Astrocyte (in vitro differentiated cells and primary cell): ENCODE data around the gene PHOSPHO1. TPM values are rescaled to one million over a fixed set of nuclear protein-coding genes. Genes with fewer than 3 reads are reported as not detected.
A peak's percentile ranks its signal among the peaks of the same experiment; 100 is the strongest.

Experiments
- DNase-seq: peaks from one replicate; pipeline ENCODE4 v3.0.0-alpha.2; 2010; ENCODE audit warnings: low read depth
- FAIRE-seq: peaks from 2 replicates; lab custom pipeline; 2011; peaks lifted over from hg19 to GRCh38; lab: Jason Lieb, UNC
- H2AFZ ChIP-seq: 2 replicates; pipeline ENCODE4 v1.6.0; 2012; ENCODE audit warnings: low read depth, low read length, inconsistent platforms
- H3K27ac ChIP-seq: 2 replicates; pipeline ENCODE4 v1.5.1; 2011; ENCODE audit warnings: low read depth, low read length, inconsistent platforms
- H3K27me3 ChIP-seq: 2 replicates; pipeline ENCODE4 v1.6.0; 2011; ENCODE audit warnings: low read length, inconsistent platforms; ENCODE audit not compliant: insufficient read depth
- H3K36me3 ChIP-seq: 2 replicates; pipeline ENCODE4 v1.5.1; 2011; ENCODE audit warnings: low read length, inconsistent platforms; ENCODE audit not compliant: insufficient read depth
- H3K4me1 ChIP-seq: 2 replicates; pipeline ENCODE4 v1.5.1; 2011; ENCODE audit warnings: low read length, inconsistent platforms; ENCODE audit not compliant: insufficient read depth
- H3K4me2 ChIP-seq: 2 replicates; pipeline ENCODE4 v1.6.0; 2012; ENCODE audit warnings: low read length, inconsistent platforms
- H3K4me3 ChIP-seq: 2 replicates; pipeline ENCODE4 v1.5.1; 2011; ENCODE audit warnings: low read depth, mild to moderate bottlenecking, low read length, inconsistent platforms; ENCODE audit not compliant: insufficient read depth
- H3K79me2 ChIP-seq: 2 replicates; pipeline ENCODE4 v1.6.0; 2012; ENCODE audit warnings: mild to moderate bottlenecking, low read length, inconsistent platforms; ENCODE audit not compliant: insufficient read depth
- H3K9ac ChIP-seq: 2 replicates; pipeline ENCODE4 v1.6.0; 2012; ENCODE audit warnings: mild to moderate bottlenecking, low read length, inconsistent platforms
- H3K9me3 ChIP-seq: 2 replicates; pipeline ENCODE4 v1.5.1; 2012; ENCODE audit warnings: low read depth, mild to moderate bottlenecking, low read length, inconsistent platforms; ENCODE audit not compliant: insufficient read depth
- H4K20me1 ChIP-seq: 2 replicates; pipeline ENCODE4 v1.6.0; 2012; ENCODE audit warnings: low read length, inconsistent platforms; ENCODE audit not compliant: insufficient read depth
- H3K27ac Mint-ChIP-seq: one replicate; pipeline ENCODE4 v1.8.0; 2021; ENCODE audit warnings: mild to moderate bottlenecking, mixed read lengths; ENCODE audit not compliant: unreplicated experiment
- H3K27me3 Mint-ChIP-seq: one replicate; pipeline ENCODE4 v1.8.0; 2021; ENCODE audit warnings: low read depth, mixed read lengths; ENCODE audit not compliant: unreplicated experiment
- H3K36me3 Mint-ChIP-seq: one replicate; pipeline ENCODE4 v1.8.0; 2021; ENCODE audit warnings: low read depth, mixed read lengths; ENCODE audit not compliant: unreplicated experiment
- H3K4me1 Mint-ChIP-seq: one replicate; pipeline ENCODE4 v1.8.0; 2021; ENCODE audit warnings: low read depth, mixed read lengths; ENCODE audit not compliant: unreplicated experiment
- H3K4me3 Mint-ChIP-seq: one replicate; pipeline ENCODE4 v1.8.0; 2021; ENCODE audit warnings: mild to moderate bottlenecking, moderate library complexity, mixed read lengths; ENCODE audit not compliant: unreplicated experiment
- H3K9me3 Mint-ChIP-seq: one replicate; pipeline ENCODE4 v1.8.0; 2021; ENCODE audit warnings: mild to moderate bottlenecking, mixed read lengths; ENCODE audit not compliant: unreplicated experiment
- EZH2 ChIP-seq: IDR thresholded peaks from 2 replicates; pipeline ENCODE4 v1.6.1; 2012; ENCODE audit warnings: mild to moderate bottlenecking, low read length, inconsistent platforms; ENCODE audit not compliant: insufficient read depth
- total RNA-seq: library from RNA; stranded (reverse); gene quantifications from 2 replicates; pipeline ENCODE4 v1.2.1, GENCODE V29; 2021
- TF ChIP-seq, protein P1 (sequence below): IDR thresholded peaks from 2 replicates; pipeline ENCODE4 v1.5.1; 2011; ENCODE audit warnings: low read depth, mild to moderate bottlenecking, inconsistent platforms, low read length, moderate library complexity; ENCODE audit not compliant: insufficient read depth

Gene PHOSPHO1
- total RNA-seq, 1 donor from 2014 or later: 0.95 TPM

DNA sequence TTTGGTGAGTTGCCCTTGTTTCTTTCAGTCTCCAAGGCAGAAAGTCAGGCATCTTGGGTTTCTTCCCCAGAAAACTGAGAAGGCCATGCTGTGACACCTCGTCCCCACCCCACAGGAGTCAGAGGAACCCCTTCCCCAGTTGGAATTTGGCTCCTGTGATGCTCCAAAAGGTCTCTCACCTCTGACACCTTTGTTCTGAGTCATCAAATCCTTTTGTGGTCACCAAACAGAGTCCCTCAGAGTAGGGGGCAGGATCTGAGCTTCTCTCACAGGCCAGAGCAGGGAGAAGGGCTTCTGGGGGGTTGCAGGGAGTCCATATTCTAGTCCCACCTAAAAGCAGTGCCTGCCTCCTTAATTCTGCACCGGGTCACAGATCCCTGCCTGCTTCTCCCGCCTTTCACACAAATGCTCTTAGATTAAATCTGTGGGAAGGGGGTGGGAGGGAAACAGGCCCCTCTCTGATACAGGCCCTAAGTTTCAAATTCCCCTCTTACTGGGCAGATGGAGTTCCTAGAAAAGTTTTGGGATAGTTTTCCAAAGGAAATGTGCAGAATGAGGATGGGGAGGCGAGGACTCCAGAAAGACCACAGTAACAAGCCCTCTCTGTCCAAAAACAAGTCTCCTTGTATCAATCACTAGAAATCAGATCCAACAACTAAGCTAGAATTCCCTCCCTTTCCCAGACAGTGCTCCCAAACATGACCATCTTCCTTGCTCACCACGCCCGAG is 1.3 kb downstream of the PHOSPHO1 start:
- peaks cover 2% of the 10 kb centered on the region for H3K36me3 Mint-ChIP-seq
- Histone ChIP-seq H3K79me2 (no peaks in the 10 kb centered on the region), H2AFZ (no peak overlapping the region), H3K4me1 (peaks cover 9% of the 10 kb centered on the region), H3K4me2 (peak overlapping the region; percentile 98), H3K27me3 (peaks cover 30% of the 10 kb centered on the region), H3K9ac (no peak overlapping the region), H4K20me1 (peaks cover 12% of the 10 kb centered on the region), H3K36me3 (no peaks in the 10 kb centered on the region), H3K27ac (no peak overlapping the region), H3K9me3 (no peaks in the 10 kb centered on the region), H3K4me3 (no peak overlapping the region)
- no peak for FAIRE-seq
- peaks cover 52% of the 10 kb centered on the region for H3K27me3 Mint-ChIP-seq
- no peak for DNase-seq
- peaks cover 8% of the 10 kb centered on the region for H3K4me1 Mint-ChIP-seq
- TF ChIP-seq, protein P1, sequence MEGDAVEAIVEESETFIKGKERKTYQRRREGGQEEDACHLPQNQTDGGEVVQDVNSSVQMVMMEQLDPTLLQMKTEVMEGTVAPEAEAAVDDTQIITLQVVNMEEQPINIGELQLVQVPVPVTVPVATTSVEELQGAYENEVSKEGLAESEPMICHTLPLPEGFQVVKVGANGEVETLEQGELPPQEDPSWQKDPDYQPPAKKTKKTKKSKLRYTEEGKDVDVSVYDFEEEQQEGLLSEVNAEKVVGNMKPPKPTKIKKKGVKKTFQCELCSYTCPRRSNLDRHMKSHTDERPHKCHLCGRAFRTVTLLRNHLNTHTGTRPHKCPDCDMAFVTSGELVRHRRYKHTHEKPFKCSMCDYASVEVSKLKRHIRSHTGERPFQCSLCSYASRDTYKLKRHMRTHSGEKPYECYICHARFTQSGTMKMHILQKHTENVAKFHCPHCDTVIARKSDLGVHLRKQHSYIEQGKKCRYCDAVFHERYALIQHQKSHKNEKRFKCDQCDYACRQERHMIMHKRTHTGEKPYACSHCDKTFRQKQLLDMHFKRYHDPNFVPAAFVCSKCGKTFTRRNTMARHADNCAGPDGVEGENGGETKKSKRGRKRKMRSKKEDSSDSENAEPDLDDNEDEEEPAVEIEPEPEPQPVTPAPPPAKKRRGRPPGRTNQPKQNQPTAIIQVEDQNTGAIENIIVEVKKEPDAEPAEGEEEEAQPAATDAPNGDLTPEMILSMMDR: no peak
- TF ChIP-seq EZH2: no peak
- no peak overlapping the region for H3K27ac Mint-ChIP-seq
- peak overlapping the region; percentile 83 for H3K4me3 Mint-ChIP-seq
- H3K9me3 Mint-ChIP-seq: no peaks in the 10 kb centered on the region

DNA sequence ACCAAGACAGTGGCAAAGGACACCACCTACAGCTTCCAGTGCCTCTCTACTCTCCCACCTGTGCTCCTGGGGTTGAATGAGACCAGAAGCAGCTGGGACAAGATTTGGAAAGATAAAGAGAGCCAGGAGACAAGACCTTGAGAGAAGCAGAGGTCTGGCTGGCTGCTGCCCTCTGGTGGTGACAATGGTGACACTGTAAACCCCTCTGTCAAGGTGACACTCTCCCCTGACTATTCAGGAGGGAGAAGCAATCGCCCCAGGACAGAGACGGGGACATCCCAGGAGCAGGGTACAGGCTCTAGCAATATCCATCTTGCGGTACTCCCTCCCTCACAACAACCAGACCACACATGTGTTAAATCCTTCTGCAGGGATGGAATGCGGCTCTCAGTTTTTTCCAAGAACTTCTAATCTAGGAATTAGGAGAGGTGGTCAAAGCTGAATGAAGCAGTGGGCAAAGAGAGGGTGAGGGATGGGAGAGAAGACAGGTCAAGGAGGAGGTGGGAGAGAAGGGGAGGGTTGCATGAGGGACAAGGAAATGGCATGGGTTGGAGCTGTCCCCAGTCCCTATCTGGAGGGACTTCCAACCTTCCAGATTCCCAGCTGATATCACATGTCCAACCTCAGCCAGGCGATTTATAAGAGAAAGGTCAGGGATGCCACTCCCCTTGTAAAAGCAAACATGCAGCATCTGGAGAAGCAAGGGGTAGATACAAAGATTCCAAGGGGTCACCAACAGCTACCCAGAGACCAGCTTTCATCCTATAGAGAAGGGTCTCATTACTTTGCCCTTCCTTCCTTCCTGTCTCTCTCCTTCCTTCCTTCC is 2.9 kb downstream of the PHOSPHO1 start:
- Histone ChIP-seq H3K4me3 (no peak overlapping the region), H3K27ac (no peak overlapping the region), H3K79me2 (no peaks in the 10 kb centered on the region), H3K4me1 (peaks cover 9% of the 10 kb centered on the region), H3K27me3 (peaks cover 43% of the 10 kb centered on the region), H2AFZ (no peak overlapping the region), H3K4me2 (no peak overlapping the region), H3K9ac (no peak overlapping the region), H3K9me3 (no peaks in the 10 kb centered on the region), H3K36me3 (no peaks in the 10 kb centered on the region), H4K20me1 (peaks cover 12% of the 10 kb centered on the region)
- TF ChIP-seq, protein P1: peak; percentile 86
- TF ChIP-seq EZH2: no peak
- Mint-ChIP-seq H3K4me3 (no peak overlapping the region), H3K27me3 (peaks cover 61% of the 10 kb centered on the region), H3K9me3 (no peaks in the 10 kb centered on the region), H3K27ac (no peak overlapping the region), H3K36me3 (peaks cover 3% of the 10 kb centered on the region), H3K4me1 (peaks cover 10% of the 10 kb centered on the region)
- FAIRE-seq (no peak), DNase-seq (peak; percentile 23)
